Psoas muscle (tissue), 8 donors: ENCODE measurements around the gene SEC14L3. TPM values are rescaled to one million over a fixed set of nuclear protein-coding genes. Genes with fewer than 3 reads are reported as not detected.

ENCODE experiments used
- ATAC-seq, 4 donors: fragments of 200-7000 bp; cut with Tn5 transposase; one replicate each; pipeline ENCODE4 v1.9.1; 2020; ENCODE audit warnings: moderate library complexity in 3 of 4, mild to moderate bottlenecking in 2 of 4
- DNase-seq, 2 donors: peaks; one replicate each; pipeline ENCODE4 v3.0.0-alpha.2; 2020
- H3K27ac ChIP-seq: fragments of 200-600 bp; one replicate; pipeline ENCODE4 v1.8.0; 2022
- H3K27me3 ChIP-seq, 3 donors: fragments of 200-600 bp in 1 of 3; one replicate each; pipeline versions ENCODE4 v1.6.1 to v1.8.0; 2013 to 2022; ENCODE audit warnings: low read length in 2 of 3, mild to moderate bottlenecking in 2 of 3, moderate library complexity in 1 of 3; ENCODE audit not compliant: insufficient read depth in 3 of 3
- H3K36me3 ChIP-seq, 2 donors: fragments of 200-600 bp in 1 of 2; one replicate each; pipeline versions ENCODE4 v1.6.1 to v1.8.0; 2013 to 2022; ENCODE audit warnings: low read depth in 1 of 2, mild to moderate bottlenecking in 1 of 2, moderate library complexity in 1 of 2; ENCODE audit not compliant: insufficient read depth in 1 of 2
- H3K4me1 ChIP-seq: fragments of 200-600 bp; one replicate; pipeline ENCODE4 v1.8.0; 2022
- H3K4me3 ChIP-seq: fragments of 200-600 bp; one replicate; pipeline ENCODE4 v1.8.0; 2022; ENCODE audit warnings: mild to moderate bottlenecking
- H3K9me3 ChIP-seq: fragments of 200-600 bp; one replicate; pipeline ENCODE4 v1.8.0; 2022
- CTCF ChIP-seq: fragments of 200-600 bp; IDR thresholded peaks from one replicate; pipeline ENCODE4 v1.8.0; 2022; ENCODE audit warnings: antibody characterized with exemption
- WGBS, 3 donors: extraction: QIAGEN DNeasy Blood & Tissue Kit; methylation state at CpG; one replicate each; pipeline versions ENCODE4 v1.1.6 to v1.1.7; 2013; 5-methylcytosine and 5-hydroxymethylcytosine counted together
- intact Hi-C, 2 donors: fragments of 100-400 bp; cut with DNase I; formaldehyde crosslinking; loops; one replicate each; pipeline versions ENCODE4 v1.11.0 to v1.14.2; 2022
- polyA plus RNA-seq, 3 donors: library from polyadenylated mRNA; stranded (reverse); fragments of 200-250 nt; gene quantifications; one replicate each; pipeline ENCODE4 v1.2.3, GENCODE V29; 2013
- total RNA-seq, 4 donors: library from RNA; stranded (reverse); fragmentation: NEBNext Ultra II Directional in 2 of 4; extraction: Animal tissue kit (Norgen Biotek cat#: 25700) in 2 of 4; gene quantifications; one replicate each; pipeline versions ENCODE4 v1.2.1 to v1.2.4, GENCODE V29; 2021 to 2023
- donor health status: healthy with polysubstance abuse.
- donor health status: DM: no; HTN: no; CAD: no; lungs with moderate emphysema.
- donor health status: Bipolar disorder and iron deficiency.
- donor health status: healthy.
- donor health status: DM: yes; HTN: yes; CAD: no.
- donor health status: DM: no; HTN: no; CAD: no.
- donor health status: DM: no; HTN: no; CAD: no.
- donor health status: DM: yes; HTN: yes; CAD: no.

The SEC14L3 gene
- total and polyA plus RNA-seq, 7 donors = 0.04 TPM; not detected in 6

DNA sequence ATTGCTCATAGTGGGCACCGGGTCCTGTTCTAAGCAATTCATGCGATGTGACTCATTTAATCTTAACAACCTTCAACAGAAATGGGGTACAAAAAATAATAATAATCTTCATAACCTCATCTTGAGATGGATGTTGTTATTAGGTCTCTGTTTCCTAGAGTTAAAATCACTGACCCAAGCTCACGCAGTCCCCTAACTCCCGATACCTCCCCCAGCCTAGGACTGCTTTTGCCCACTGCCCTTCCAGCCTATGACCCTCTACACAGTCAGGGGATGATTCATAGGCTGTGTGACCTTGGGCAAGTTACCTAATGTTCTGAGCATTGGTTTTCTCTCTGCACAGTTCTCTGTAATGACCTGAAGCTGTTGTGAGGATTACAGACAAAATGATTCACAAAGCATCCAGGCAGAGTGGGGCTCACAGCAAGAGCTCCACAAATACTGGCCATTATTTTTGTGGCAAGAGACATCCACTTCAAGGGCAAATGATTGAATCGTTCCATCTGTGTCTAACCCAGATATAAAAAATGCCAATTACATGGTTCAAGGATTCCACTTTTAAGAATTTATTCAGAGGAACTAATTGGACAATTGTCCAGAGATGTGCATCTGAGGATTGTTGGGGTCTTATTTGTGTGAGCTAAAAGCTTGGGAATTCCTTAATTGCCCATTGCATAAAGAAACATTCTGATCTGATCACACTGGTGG is 26.2 kb downstream of the SEC14L3 start:
- 36 to 45% (median 41%) methylated on average over 5 of the region's 5 CpGs for WGBS, 3 donors
- Histone ChIP-seq H3K4me3 (no peak overlapping the region), H3K36me3 (no peaks in the 10 kb centered on the region), H3K9me3 (no peaks in the 10 kb centered on the region), H3K4me1 (no peaks in the 10 kb centered on the region), H3K27me3 (peaks cover 0 to 19% (median 1%) of the 10 kb centered on the region in 3 donors), H3K27ac (no peak overlapping the region)
- intact Hi-C loops = no loop called here
- ATAC-seq (peak in 2 of 4 donors; percentile 35 to 43), DNase-seq (no peak)
- TF ChIP-seq CTCF = no peak

DNA sequence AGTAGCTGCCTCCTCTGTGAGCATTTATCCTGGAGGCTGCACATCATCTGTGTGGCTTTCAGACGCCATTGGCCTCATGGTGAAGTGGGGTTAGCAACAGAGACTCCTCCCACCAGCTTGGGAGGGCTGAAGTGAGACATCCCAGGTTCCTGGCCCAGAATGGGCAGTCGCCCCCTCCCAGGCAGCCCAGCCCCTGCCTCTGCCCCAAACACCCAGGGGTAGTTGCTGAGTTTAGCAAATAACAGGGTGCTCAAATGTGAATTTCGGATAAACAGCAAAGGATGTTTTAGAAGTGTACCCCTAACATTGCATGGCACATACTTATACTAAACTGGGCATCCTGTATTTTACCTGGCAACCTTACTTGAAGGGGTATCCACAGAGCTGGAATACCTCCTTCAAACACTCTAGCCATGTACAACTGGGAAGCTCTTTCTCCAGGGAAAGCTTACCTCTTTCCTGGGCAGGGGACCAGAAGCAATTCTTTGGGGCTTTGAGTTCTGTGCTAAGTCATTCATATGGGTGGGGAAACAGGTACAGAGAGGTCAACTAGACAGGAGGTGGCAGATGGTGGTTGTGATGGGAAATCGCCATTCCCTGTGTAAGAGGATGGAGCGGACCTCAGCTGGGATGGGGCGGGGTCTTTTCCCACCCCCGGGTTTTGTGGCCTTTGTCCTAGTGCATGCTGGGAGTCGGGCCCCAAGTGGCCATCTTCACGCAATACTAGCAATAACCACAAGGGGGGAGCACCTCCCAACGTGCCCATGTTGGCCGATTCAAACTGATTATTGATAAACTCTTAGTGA is 27.0 kb downstream of the SEC14L3 start:
- no peaks in the 10 kb centered on the region for H3K9me3 ChIP-seq
- H3K27me3 ChIP-seq = peaks cover 0 to 23% (median 0%) of the 10 kb centered on the region in 3 donors
- peak in 3 of 4 donors; percentile 61 to 67 (median 63) for ATAC-seq
- H3K27ac ChIP-seq = no peak overlapping the region
- H3K36me3 ChIP-seq = no peaks in the 10 kb centered on the region
- H3K4me3 ChIP-seq = no peak overlapping the region
- DNase-seq = no peak
- peak; percentile 58 for TF ChIP-seq CTCF
- H3K4me1 ChIP-seq = no peaks in the 10 kb centered on the region
- WGBS, 3 donors = 24 to 25% (median 25%) methylated on average over 11 of the region's 11 CpGs
- intact Hi-C loops = no loop called here

GRCh38 chr22:30441088-30441487 is 30.7 kb downstream of the SEC14L3 start:
- DNase-seq (no peak), ATAC-seq (no peak)
- Histone ChIP-seq H3K27me3 (peaks cover 0 to 16% (median 0%) of the 10 kb centered on the region in 3 donors), H3K9me3 (no peaks in the 10 kb centered on the region), H3K27ac (no peak overlapping the region), H3K4me3 (no peak overlapping the region), H3K4me1 (no peaks in the 10 kb centered on the region), H3K36me3 (no peaks in the 10 kb centered on the region)
- intact Hi-C loops = no loop called here
- WGBS, 3 donors = 77 to 82% (median 77%) methylated on average over 9 of the region's 9 CpGs
- no peak for TF ChIP-seq CTCF

DNA sequence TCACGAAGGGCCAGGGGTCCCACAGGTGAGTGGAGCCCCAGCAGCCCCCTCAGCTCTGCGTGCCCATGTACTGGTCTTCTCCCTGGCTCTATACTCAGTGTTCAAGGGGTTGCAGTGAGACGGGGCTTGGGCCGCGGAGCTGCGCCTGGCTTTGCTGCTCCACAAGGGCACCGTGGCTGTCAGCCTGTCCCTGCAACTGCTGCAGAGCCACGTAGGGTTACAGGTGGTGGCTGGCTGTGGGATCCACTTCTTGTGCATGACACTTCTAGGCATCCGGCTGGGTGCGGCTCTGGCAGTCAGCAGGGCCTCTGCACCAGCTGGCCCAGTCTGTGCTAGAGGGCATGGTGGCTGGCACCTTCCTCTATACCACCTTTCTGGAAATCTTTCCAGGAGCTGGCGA is 32.0 kb downstream of the SEC14L3 start:
- intact Hi-C loops = no loop called here
- Histone ChIP-seq H3K9me3 (no peaks in the 10 kb centered on the region), H3K27ac (no peak overlapping the region), H3K36me3 (no peaks in the 10 kb centered on the region), H3K4me1 (no peaks in the 10 kb centered on the region), H3K4me3 (no peak overlapping the region), H3K27me3 (peaks cover 0 to 5% (median 0%) of the 10 kb centered on the region in 3 donors)
- DNase-seq (no peak), ATAC-seq (no peak)
- WGBS, 3 donors = 74 to 79% (median 77%) methylated on average over 11 of the region's 11 CpGs
- TF ChIP-seq CTCF = no peak
